ENCODE data around the gene TEX22. TPM values are rescaled to one million over a fixed set of nuclear protein-coding genes. Genes with fewer than 3 reads are reported as not detected.

TEX22 gene
- total RNA-seq, 1 donor from 2014 or later: 0.60 TPM

- Mint-ChIP-seq H3K9me3 (ENCODE audit: low read depth) (no peaks in the 10 kb centered on the region), H3K27me3 (ENCODE audit: low read depth) (no peaks in the 10 kb centered on the region), H3K4me1 (ENCODE audit: low read depth) (no peaks in the 10 kb centered on the region), H3K27ac (ENCODE audit: unreplicated experiment) (no peak overlapping the region), H3K36me3 (ENCODE audit: low read depth) (peaks cover 3% of the 10 kb centered on the region), H3K4me3 (ENCODE audit: unreplicated experiment) (no peak overlapping the region)
- no peak for TF ChIP-seq CTCF (IDR thresholded peaks at IDR 0.05)
- no peak for DNase-seq (ENCODE audit: low spot score)
Observed at GRCh38 chr14:105442125-105442524, 43.8 kb downstream of the TEX22 start.

DNA sequence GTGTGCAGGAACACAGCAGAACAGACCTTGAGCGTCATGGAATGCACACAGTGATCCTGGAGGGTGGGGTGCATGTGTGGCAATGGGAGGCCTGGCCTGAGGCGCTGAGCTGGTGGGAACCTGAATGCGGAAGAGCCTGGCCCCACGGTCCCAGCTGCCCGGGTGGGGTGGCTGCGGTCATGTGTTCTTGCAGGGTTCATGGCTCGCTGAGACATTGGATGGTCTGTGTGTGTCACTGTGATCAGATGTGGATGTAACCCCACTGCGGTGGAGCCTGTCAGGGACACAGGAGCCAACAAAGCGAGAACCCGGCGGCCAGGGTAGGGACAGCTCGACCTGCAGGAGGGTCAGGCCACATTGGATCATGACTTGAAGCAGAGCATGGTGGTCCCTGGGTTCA lies 44.5 kb downstream of the TEX22 start:
- no peak overlapping the region for H3K27ac Mint-ChIP-seq (ENCODE audit: unreplicated experiment)
- no peak overlapping the region for H3K4me3 Mint-ChIP-seq (ENCODE audit: unreplicated experiment)
- no peaks in the 10 kb centered on the region for H3K27me3 Mint-ChIP-seq (ENCODE audit: low read depth)
- no peak for TF ChIP-seq CTCF (IDR thresholded peaks at IDR 0.05)
- DNase-seq (ENCODE audit: low spot score): no peak
- H3K4me1 Mint-ChIP-seq (ENCODE audit: low read depth): no peaks in the 10 kb centered on the region
- H3K36me3 Mint-ChIP-seq (ENCODE audit: low read depth): peaks cover 3% of the 10 kb centered on the region
- no peaks in the 10 kb centered on the region for H3K9me3 Mint-ChIP-seq (ENCODE audit: low read depth)

GRCh38 chr14:105444859-105445258 lies 46.5 kb downstream of the TEX22 start:
- Mint-ChIP-seq H3K4me3 (ENCODE audit: unreplicated experiment) (no peak overlapping the region), H3K27ac (ENCODE audit: unreplicated experiment) (no peak overlapping the region), H3K27me3 (ENCODE audit: low read depth) (no peaks in the 10 kb centered on the region), H3K9me3 (ENCODE audit: low read depth) (no peaks in the 10 kb centered on the region), H3K4me1 (ENCODE audit: low read depth) (no peaks in the 10 kb centered on the region), H3K36me3 (ENCODE audit: low read depth) (peaks cover 3% of the 10 kb centered on the region)
- no peak for TF ChIP-seq CTCF (IDR thresholded peaks at IDR 0.05)
- no peak for DNase-seq (ENCODE audit: low spot score)

- H3K36me3 Mint-ChIP-seq (ENCODE audit: low read depth): peaks cover 4% of the 10 kb centered on the region
- TF ChIP-seq CTCF (IDR thresholded peaks at IDR 0.05): no peak
- no peaks in the 10 kb centered on the region for H3K9me3 Mint-ChIP-seq (ENCODE audit: low read depth)
- no peaks in the 10 kb centered on the region for H3K27me3 Mint-ChIP-seq (ENCODE audit: low read depth)
- no peaks in the 10 kb centered on the region for H3K4me1 Mint-ChIP-seq (ENCODE audit: low read depth)
- no peak for DNase-seq (ENCODE audit: low spot score)
- no peak overlapping the region for H3K27ac Mint-ChIP-seq (ENCODE audit: unreplicated experiment)
- H3K4me3 Mint-ChIP-seq (ENCODE audit: unreplicated experiment): no peak overlapping the region
Observed at GRCh38 chr14:105445290-105445689, 47.0 kb downstream of the TEX22 start.

GRCh38 chr14:105445901-105446845 lies 47.8 kb downstream of the TEX22 start:
- no peak for TF ChIP-seq CTCF (IDR thresholded peaks at IDR 0.05)
- no peak overlapping the region for H3K4me3 Mint-ChIP-seq (ENCODE audit: unreplicated experiment)
- no peak overlapping the region for H3K27ac Mint-ChIP-seq (ENCODE audit: unreplicated experiment)
- no peaks in the 10 kb centered on the region for H3K9me3 Mint-ChIP-seq (ENCODE audit: low read depth)
- no peaks in the 10 kb centered on the region for H3K27me3 Mint-ChIP-seq (ENCODE audit: low read depth)
- no peaks in the 10 kb centered on the region for H3K4me1 Mint-ChIP-seq (ENCODE audit: low read depth)
- DNase-seq (ENCODE audit: low spot score): no peak
- peaks cover 5% of the 10 kb centered on the region for H3K36me3 Mint-ChIP-seq (ENCODE audit: low read depth)
